ENCODE data around the gene RSPH3.

RSPH3 gene

GRCh38 chr6:158938811-158939254, 61.2 kb downstream of the RSPH3 start:
- peak; percentile 7 for DNase-seq
- in situ Hi-C loops (cut with HindIII; ENCODE audit: low pct_ligation_motif_present, low sequenced_read_pairs), result no loop called here
- H3K4me3 ChIP-seq (ENCODE audit: low read depth, low read length), result peak overlapping the region; percentile 42
- no peaks in the 10 kb centered on the region for H3K27me3 ChIP-seq (replicated peaks)
- no peak overlapping the region for H3K27ac ChIP-seq
- TF ChIP-seq, protein P1, sequence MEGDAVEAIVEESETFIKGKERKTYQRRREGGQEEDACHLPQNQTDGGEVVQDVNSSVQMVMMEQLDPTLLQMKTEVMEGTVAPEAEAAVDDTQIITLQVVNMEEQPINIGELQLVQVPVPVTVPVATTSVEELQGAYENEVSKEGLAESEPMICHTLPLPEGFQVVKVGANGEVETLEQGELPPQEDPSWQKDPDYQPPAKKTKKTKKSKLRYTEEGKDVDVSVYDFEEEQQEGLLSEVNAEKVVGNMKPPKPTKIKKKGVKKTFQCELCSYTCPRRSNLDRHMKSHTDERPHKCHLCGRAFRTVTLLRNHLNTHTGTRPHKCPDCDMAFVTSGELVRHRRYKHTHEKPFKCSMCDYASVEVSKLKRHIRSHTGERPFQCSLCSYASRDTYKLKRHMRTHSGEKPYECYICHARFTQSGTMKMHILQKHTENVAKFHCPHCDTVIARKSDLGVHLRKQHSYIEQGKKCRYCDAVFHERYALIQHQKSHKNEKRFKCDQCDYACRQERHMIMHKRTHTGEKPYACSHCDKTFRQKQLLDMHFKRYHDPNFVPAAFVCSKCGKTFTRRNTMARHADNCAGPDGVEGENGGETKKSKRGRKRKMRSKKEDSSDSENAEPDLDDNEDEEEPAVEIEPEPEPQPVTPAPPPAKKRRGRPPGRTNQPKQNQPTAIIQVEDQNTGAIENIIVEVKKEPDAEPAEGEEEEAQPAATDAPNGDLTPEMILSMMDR (IDR thresholded peaks at IDR 0.05; ENCODE audit: low read depth, low read length, missing control alignments), result no peak
- no peaks in the 10 kb centered on the region for H3K36me3 ChIP-seq (replicated peaks)

- Histone ChIP-seq H3K36me3 (replicated peaks) (no peaks in the 10 kb centered on the region), H3K27me3 (replicated peaks) (no peaks in the 10 kb centered on the region), H3K4me3 (ENCODE audit: low read depth, low read length) (no peak overlapping the region), H3K27ac (no peak overlapping the region)
- in situ Hi-C loops (cut with HindIII; ENCODE audit: low pct_ligation_motif_present, low sequenced_read_pairs), result no loop called here
- TF ChIP-seq, protein P1 (IDR thresholded peaks at IDR 0.05; ENCODE audit: low read depth, low read length, missing control alignments), result no peak
- DNase-seq, result no peak
Measured at GRCh38 chr6:158938220-158938619, 61.8 kb downstream of the RSPH3 start.

GRCh38 chr6:158934157-158934556, 65.8 kb downstream of the RSPH3 start:
- H3K36me3 ChIP-seq (replicated peaks), result no peaks in the 10 kb centered on the region
- in situ Hi-C loops (cut with HindIII; ENCODE audit: low pct_ligation_motif_present, low sequenced_read_pairs), result no loop called here
- H3K27ac ChIP-seq, result no peak overlapping the region
- H3K4me3 ChIP-seq (ENCODE audit: low read depth, low read length), result no peak overlapping the region
- TF ChIP-seq, protein P1 (IDR thresholded peaks at IDR 0.05; ENCODE audit: low read depth, low read length, missing control alignments), result no peak
- no peaks in the 10 kb centered on the region for H3K27me3 ChIP-seq (replicated peaks)
- no peak for DNase-seq

DNA sequence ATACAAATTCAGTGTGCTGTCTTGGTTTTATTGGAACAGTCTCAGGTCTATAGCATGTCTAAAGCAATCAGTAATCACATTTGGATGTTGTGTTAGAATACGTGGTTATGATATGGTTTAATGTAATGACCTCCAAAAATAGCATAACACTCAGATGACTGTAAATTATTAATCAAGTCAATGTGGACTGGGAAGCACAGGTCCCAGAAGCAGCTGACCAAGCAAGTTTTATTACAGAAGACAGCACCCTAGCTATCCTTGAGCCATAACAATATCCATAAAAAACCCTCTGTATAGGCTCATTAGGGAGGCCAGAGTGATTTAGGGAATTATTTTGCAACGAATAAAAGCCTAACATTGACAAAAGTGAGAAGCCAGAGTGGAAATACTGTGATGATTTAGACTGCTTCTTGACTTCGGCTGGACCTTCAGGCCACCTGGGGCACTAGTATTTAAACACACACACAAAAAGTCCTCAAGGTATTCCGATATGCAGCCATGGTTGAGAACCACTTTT, 66.9 kb downstream of the RSPH3 start:
- DNase-seq, result no peak
- TF ChIP-seq, protein P1 (IDR thresholded peaks at IDR 0.05; ENCODE audit: low read depth, low read length, missing control alignments), result no peak
- H3K4me3 ChIP-seq (ENCODE audit: low read depth, low read length), result no peak overlapping the region
- H3K27me3 ChIP-seq (replicated peaks), result no peaks in the 10 kb centered on the region
- no peak overlapping the region for H3K27ac ChIP-seq
- H3K36me3 ChIP-seq (replicated peaks), result no peaks in the 10 kb centered on the region
- in situ Hi-C loops (cut with HindIII; ENCODE audit: low pct_ligation_motif_present, low sequenced_read_pairs), result no loop called here

DNA sequence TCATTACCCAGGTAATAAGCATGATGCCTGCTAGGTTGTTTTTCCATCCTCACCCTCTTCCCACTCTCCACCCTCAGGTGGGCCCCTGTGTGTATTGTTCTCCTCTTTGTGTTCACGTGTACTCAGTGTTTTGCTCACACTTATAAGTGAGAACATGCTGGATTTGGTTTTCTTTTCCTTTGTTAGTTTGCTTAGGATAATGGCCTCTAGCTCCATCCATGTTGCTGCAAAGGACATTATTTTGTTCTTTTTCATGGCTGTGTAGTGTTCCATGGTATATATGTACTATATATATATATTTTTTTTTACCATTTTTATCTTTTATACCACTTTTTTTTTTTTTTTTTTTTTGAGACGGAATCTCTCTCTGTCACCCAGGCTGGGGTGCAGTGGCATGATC, 71.9 kb downstream of the RSPH3 start:
- DNase-seq, result no peak
- Histone ChIP-seq H3K27ac (no peak overlapping the region), H3K27me3 (replicated peaks) (no peaks in the 10 kb centered on the region), H3K36me3 (replicated peaks) (no peaks in the 10 kb centered on the region), H3K4me3 (ENCODE audit: low read depth, low read length) (no peak overlapping the region)
- TF ChIP-seq, protein P1 (IDR thresholded peaks at IDR 0.05; ENCODE audit: low read depth, low read length, missing control alignments), result no peak
- in situ Hi-C loops (cut with HindIII; ENCODE audit: low pct_ligation_motif_present, low sequenced_read_pairs), result no loop called here

DNA sequence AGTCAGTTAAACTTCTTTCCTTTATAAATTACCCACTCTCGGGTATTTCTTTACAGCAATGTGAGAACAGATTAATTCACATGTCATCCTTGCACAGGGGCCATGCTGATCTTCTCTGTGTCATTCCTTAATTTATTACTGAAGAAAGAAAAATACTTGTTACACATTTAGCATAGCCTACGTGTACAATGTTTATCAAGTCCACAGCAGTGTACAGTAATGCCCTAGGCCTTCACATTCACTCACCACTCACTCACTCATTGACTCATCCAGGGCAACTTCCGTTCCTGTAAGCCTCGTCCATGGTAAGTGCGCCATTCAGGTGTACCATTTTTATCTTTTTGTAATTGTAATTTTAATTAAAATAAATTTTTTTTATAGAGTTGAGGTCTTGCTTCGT, 73.6 kb downstream of the RSPH3 start:
- Histone ChIP-seq H3K27me3 (replicated peaks) (no peaks in the 10 kb centered on the region), H3K4me3 (ENCODE audit: low read depth, low read length) (no peak overlapping the region), H3K27ac (peak overlapping the region; percentile 68), H3K36me3 (replicated peaks) (no peaks in the 10 kb centered on the region)
- in situ Hi-C loops (cut with HindIII; ENCODE audit: low pct_ligation_motif_present, low sequenced_read_pairs), result no loop called here
- TF ChIP-seq, protein P1 (IDR thresholded peaks at IDR 0.05; ENCODE audit: low read depth, low read length, missing control alignments), result no peak
- DNase-seq, result peak; percentile 75

All from brain microvascular endothelial cell (primary cell).